Aorta (tissue), 5 donors: ENCODE data around the gene IER5. TPM values are rescaled to one million over a fixed set of nuclear protein-coding genes. Genes with fewer than 3 reads are reported as not detected.

ENCODE experiments used
- ATAC-seq: fragments of 200-7000 bp; cut with Tn5 transposase; one replicate; pipeline ENCODE4 v1.9.1; 2022; ENCODE audit warnings: moderate library complexity; ENCODE audit not compliant: low FRiP score
- DNase-seq, 2 donors: peaks; one replicate each; pipeline ENCODE4 v3.0.0-alpha.2; 2020
- H3K27ac ChIP-seq, 2 donors: one replicate each; pipeline ENCODE4 v1.5.1; 2013; ENCODE audit warnings: low read length in 2 of 2, mild to moderate bottlenecking in 2 of 2, moderate library complexity in 2 of 2, control low read depth in 1 of 2, inconsistent platforms in 1 of 2, low read depth in 1 of 2
- H3K27me3 ChIP-seq, 2 donors: one replicate each; pipeline ENCODE4 v1.6.1; 2013; ENCODE audit warnings: control low read depth in 1 of 2, low read length in 1 of 2, mild to moderate bottlenecking in 1 of 2, moderate library complexity in 1 of 2; ENCODE audit not compliant: insufficient read depth in 2 of 2, control insufficient read depth in 1 of 2
- H3K36me3 ChIP-seq, 2 donors: one replicate each; pipeline ENCODE4 v1.6.1; 2013; ENCODE audit warnings: control low read depth in 1 of 2, low read length in 1 of 2, mild to moderate bottlenecking in 1 of 2; ENCODE audit not compliant: insufficient read depth in 2 of 2, control insufficient read depth in 1 of 2
- H3K4me1 ChIP-seq, 2 donors: one replicate each; pipeline ENCODE4 v1.6.1; 2013; ENCODE audit warnings: low read length in 2 of 2, control low read depth in 1 of 2, mild to moderate bottlenecking in 1 of 2, moderate library complexity in 1 of 2; ENCODE audit not compliant: insufficient read depth in 2 of 2, control insufficient read depth in 1 of 2
- H3K4me3 ChIP-seq, 2 donors: one replicate each; pipeline ENCODE4 v1.5.1; 2013; ENCODE audit warnings: low read length in 2 of 2, control low read depth in 1 of 2, mild to moderate bottlenecking in 1 of 2
- H3K9me3 ChIP-seq: one replicate; pipeline ENCODE4 v1.6.1; 2013; ENCODE audit warnings: mild to moderate bottlenecking, low read length; ENCODE audit not compliant: control insufficient read depth
- WGBS, 2 donors: extraction: QIAGEN DNeasy Blood & Tissue Kit; methylation state at CpG; one replicate each; pipeline ENCODE4 v1.1.7; 2013; 5-methylcytosine and 5-hydroxymethylcytosine counted together
- intact Hi-C, 2 donors: fragments of 100-400 bp; cut with DNase I; formaldehyde crosslinking; loops; one replicate each; pipeline versions ENCODE4 v1.14.2 to v1.15.0; 2022
- polyA plus RNA-seq, 2 donors: library from polyadenylated mRNA; stranded (reverse); fragments of 200-250 nt; gene quantifications; one replicate each; pipeline ENCODE4 v1.2.3, GENCODE V29; 2013
- total RNA-seq, 2 donors: library from RNA; stranded (reverse); fragmentation: NEBNext Ultra II Directional; extraction: Animal tissue kit (Norgen Biotek cat#: 25700); gene quantifications; one replicate each; pipeline ENCODE4 v1.2.1, GENCODE V29; 2021
- donor health status: healthy with polysubstance abuse.
- donor health status: Bipolar disorder and iron deficiency.
- donor health status: DM: no; HTN: no; CAD: no.
- donor health status: DM: no; HTN: no; CAD: no.
- donor health status: DM: yes; HTN: yes; CAD: no.

The IER5 gene
- total and polyA plus RNA-seq, 4 donors, result 7.4 to 42.2 (median 11.4) TPM

- Histone ChIP-seq H3K9me3 (no peaks in the 10 kb centered on the region), H3K27ac (no peak overlapping the region), H3K4me1 (no peaks in the 10 kb centered on the region), H3K36me3 (no peaks in the 10 kb centered on the region), H3K27me3 (no peaks in the 10 kb centered on the region), H3K4me3 (no peak overlapping the region)
- no peak for DNase-seq
- no peak for ATAC-seq
- WGBS, 2 donors, result 96 to 97% methylated on average over 12 of the region's 12 CpGs
- intact Hi-C loops, result no loop called here
These were observed 48.8 kb downstream of the IER5 start for GRCh38 chr1:181137217-181137743.

GRCh38 chr1:181139631-181140061 is 51.1 kb downstream of the IER5 start:
- H3K9me3 ChIP-seq, result no peaks in the 10 kb centered on the region
- no peaks in the 10 kb centered on the region for H3K36me3 ChIP-seq
- no peaks in the 10 kb centered on the region for H3K27me3 ChIP-seq
- no peak overlapping the region for H3K4me3 ChIP-seq
- ATAC-seq, result no peak
- intact Hi-C loops, result loop anchor here (2.0 to 10.0 kb wide), 4 partner anchors 49 to 227 kb away; partner anchors contain the start of genes STX6 (in 2 of the 2) and KIAA1614 (in 1 of the 2)
- WGBS, 2 donors, result 51 to 60% methylated on average over 5 of the region's 5 CpGs
- peak overlapping the region; percentile 8 to 24 for H3K27ac ChIP-seq
- no peak for DNase-seq
- H3K4me1 ChIP-seq, result no peaks in the 10 kb centered on the region

- H3K27me3 ChIP-seq, result no peaks in the 10 kb centered on the region
- no peaks in the 10 kb centered on the region for H3K4me1 ChIP-seq
- no peaks in the 10 kb centered on the region for H3K9me3 ChIP-seq
- intact Hi-C loops, result loop anchor here (2.0 to 10.0 kb wide), 4 partner anchors 50 to 228 kb away; partner anchors contain the start of genes STX6 (in 2 of the 2) and KIAA1614 (in 1 of the 2)
- no peak overlapping the region for H3K4me3 ChIP-seq
- H3K36me3 ChIP-seq, result no peaks in the 10 kb centered on the region
- WGBS, 2 donors, result 26 to 27% methylated on average over 4 of the region's 4 CpGs
- ATAC-seq (no peak), DNase-seq (no peak)
- peak overlapping the region in 1 of 2 donors; percentile 52 for H3K27ac ChIP-seq
These were observed 51.9 kb downstream of the IER5 start for GRCh38 chr1:181140398-181140797.

GRCh38 chr1:181140891-181141290 is 52.4 kb downstream of the IER5 start:
- Histone ChIP-seq H3K4me3 (no peak overlapping the region), H3K4me1 (no peaks in the 10 kb centered on the region), H3K9me3 (peaks cover 1% of the 10 kb centered on the region), H3K27me3 (no peaks in the 10 kb centered on the region), H3K27ac (peak overlapping the region in 1 of 2 donors; percentile 66), H3K36me3 (no peaks in the 10 kb centered on the region)
- 88 to 92% methylated on average over 3 of the region's 3 CpGs for WGBS, 2 donors
- DNase-seq (no peak), ATAC-seq (no peak)
- intact Hi-C loops, result loop anchor here (2.0 to 10.0 kb wide), 4 partner anchors 50 to 229 kb away; partner anchors contain the start of genes STX6 (in 2 of the 2) and KIAA1614 (in 1 of the 2)

- H3K27ac ChIP-seq, result peak overlapping the region in 1 of 2 donors; percentile 66
- peak; percentile 82 to 88 for DNase-seq
- H3K4me1 ChIP-seq, result no peaks in the 10 kb centered on the region
- no peaks in the 10 kb centered on the region for H3K27me3 ChIP-seq
- no peaks in the 10 kb centered on the region for H3K36me3 ChIP-seq
- no peak overlapping the region for H3K4me3 ChIP-seq
- intact Hi-C loops, result loop anchor here (2.0 to 10.0 kb wide), 4 partner anchors 51 to 229 kb away; partner anchors contain the start of genes STX6 (in 2 of the 2) and KIAA1614 (in 1 of the 2)
- 25 to 31% methylated on average over 5 of the region's 5 CpGs for WGBS, 2 donors
- ATAC-seq, result peak; percentile 36
- H3K9me3 ChIP-seq, result peaks cover 1% of the 10 kb centered on the region
These were observed 53.0 kb downstream of the IER5 start for GRCh38 chr1:181141431-181141910.

Other genes starting within 250 kb of the IER5 start
- 10 to 100 TPM in 1 of 2 donors, 1 to 10 TPM in 1; 9.8 to 10.5 TPM for gene KIAA1614, start 175.8 kb upstream of the IER5 start, total RNA-seq
- gene KIAA1614, start 175.8 kb upstream of the IER5 start, polyA plus RNA-seq, result 1 to 10 TPM; 4.3 to 8.1 TPM
- gene STX6, start 65.8 kb upstream of the IER5 start, total RNA-seq, result 10 to 100 TPM; 19.6 to 21.4 TPM
- gene STX6, start 65.8 kb upstream of the IER5 start, polyA plus RNA-seq, result 10 to 100 TPM in 1 of 2 donors, 1 to 10 TPM in 1; 6.8 to 11.0 TPM
- 10 to 100 TPM; 22.0 to 23.9 TPM for gene MR1, start 54.7 kb upstream of the IER5 start, total RNA-seq
- gene MR1, start 54.7 kb upstream of the IER5 start, polyA plus RNA-seq, result 10 to 100 TPM in 1 of 2 donors, 1 to 10 TPM in 1; 3.8 to 14.8 TPM